Left ventricle myocardium inferior (tissue), 1 donor: ENCODE results near the gene LTBP1. TPM values are rescaled to one million over a fixed set of nuclear protein-coding genes. Genes with fewer than 3 reads are reported as not detected.

Source experiments
- DNase-seq: peaks from one replicate; pipeline ENCODE4 v3.0.0-alpha.2; 2020
- H3K27ac ChIP-seq: fragments of 200-600 bp; replicated peaks from 2 replicates; pipeline ENCODE4 v1.8.0; 2021
- H3K27me3 ChIP-seq: fragments of 200-600 bp; 2 replicates; pipeline ENCODE4 v1.8.0; 2021; ENCODE audit warnings: low read depth
- H3K36me3 ChIP-seq: fragments of 200-600 bp; 2 replicates; pipeline ENCODE4 v1.8.0; 2021
- H3K4me1 ChIP-seq: fragments of 200-600 bp; 2 replicates; pipeline ENCODE4 v1.8.0; 2021
- H3K4me3 ChIP-seq: fragments of 200-600 bp; 2 replicates; pipeline ENCODE4 v1.8.0; 2021; ENCODE audit warnings: mild to moderate bottlenecking, moderate library complexity
- H3K9me3 ChIP-seq: fragments of 200-600 bp; replicated peaks from 2 replicates; pipeline ENCODE4 v1.8.0; 2021
- intact Hi-C: fragments of 100-400 bp; cut with micrococcal nuclease; formaldehyde crosslinking; loops from one replicate; pipeline ENCODE4 v1.11.0; 2022
- total RNA-seq: library from RNA; stranded (reverse); fragmentation: NEBNext Ultra II Directional; extraction: Animal tissue kit (Norgen Biotek cat#: 25700); gene quantifications from one replicate; pipeline ENCODE4 v1.2.1, GENCODE V29; 2021
- TF ChIP-seq, protein P1 (sequence below): fragments of 200-600 bp; IDR thresholded peaks from 2 replicates; pipeline ENCODE4 v1.8.0; 2021; ENCODE audit warnings: antibody characterized with exemption, mild to moderate bottlenecking, borderline replicate concordance
- donor health status: DM: no; HTN: yes; CAD: no; lungs with severe emphysema.

LTBP1 gene
- total RNA-seq, 1 donor from 2014 or later = 88.9 TPM

DNA sequence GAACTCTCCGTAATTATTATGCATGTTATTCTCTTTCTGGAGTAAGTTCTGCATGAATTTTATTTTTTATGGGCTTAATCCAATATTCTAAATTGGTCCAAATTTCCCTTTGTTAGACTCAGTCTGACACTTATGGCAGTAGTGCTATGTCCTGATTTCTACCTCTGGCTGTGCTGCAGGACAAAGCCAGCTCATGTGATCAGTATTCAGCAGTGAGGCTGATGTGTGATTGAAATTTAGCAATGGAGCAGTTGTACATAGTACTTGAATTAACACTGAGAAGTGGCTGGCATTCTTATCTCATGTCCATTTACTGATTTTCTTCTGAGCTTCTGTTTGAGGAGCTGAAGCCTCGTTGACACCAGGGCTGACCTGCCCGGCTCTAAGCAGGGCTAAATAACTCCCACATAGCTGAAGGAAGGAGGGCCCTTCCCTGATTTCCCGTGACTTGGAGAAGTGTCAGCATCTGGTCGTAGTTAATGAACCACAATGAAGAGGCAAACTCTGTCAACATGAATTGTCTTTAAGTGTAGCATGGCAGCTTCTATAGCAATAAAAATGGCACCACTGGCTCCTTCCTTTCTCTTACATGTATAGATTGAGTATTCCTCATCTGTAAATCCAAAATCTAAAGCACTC lies 370.7 kb downstream of the LTBP1 start:
- TF ChIP-seq, protein P1, sequence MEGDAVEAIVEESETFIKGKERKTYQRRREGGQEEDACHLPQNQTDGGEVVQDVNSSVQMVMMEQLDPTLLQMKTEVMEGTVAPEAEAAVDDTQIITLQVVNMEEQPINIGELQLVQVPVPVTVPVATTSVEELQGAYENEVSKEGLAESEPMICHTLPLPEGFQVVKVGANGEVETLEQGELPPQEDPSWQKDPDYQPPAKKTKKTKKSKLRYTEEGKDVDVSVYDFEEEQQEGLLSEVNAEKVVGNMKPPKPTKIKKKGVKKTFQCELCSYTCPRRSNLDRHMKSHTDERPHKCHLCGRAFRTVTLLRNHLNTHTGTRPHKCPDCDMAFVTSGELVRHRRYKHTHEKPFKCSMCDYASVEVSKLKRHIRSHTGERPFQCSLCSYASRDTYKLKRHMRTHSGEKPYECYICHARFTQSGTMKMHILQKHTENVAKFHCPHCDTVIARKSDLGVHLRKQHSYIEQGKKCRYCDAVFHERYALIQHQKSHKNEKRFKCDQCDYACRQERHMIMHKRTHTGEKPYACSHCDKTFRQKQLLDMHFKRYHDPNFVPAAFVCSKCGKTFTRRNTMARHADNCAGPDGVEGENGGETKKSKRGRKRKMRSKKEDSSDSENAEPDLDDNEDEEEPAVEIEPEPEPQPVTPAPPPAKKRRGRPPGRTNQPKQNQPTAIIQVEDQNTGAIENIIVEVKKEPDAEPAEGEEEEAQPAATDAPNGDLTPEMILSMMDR = no peak
- Histone ChIP-seq H3K4me3 (no peak overlapping the region), H3K4me1 (peaks cover 51% of the 10 kb centered on the region), H3K27me3 (no peaks in the 10 kb centered on the region), H3K9me3 (no peaks in the 10 kb centered on the region), H3K36me3 (peaks cover 8% of the 10 kb centered on the region), H3K27ac (peak overlapping the region; percentile 56)
- DNase-seq = no peak
- intact Hi-C loops = no loop called here

DNA sequence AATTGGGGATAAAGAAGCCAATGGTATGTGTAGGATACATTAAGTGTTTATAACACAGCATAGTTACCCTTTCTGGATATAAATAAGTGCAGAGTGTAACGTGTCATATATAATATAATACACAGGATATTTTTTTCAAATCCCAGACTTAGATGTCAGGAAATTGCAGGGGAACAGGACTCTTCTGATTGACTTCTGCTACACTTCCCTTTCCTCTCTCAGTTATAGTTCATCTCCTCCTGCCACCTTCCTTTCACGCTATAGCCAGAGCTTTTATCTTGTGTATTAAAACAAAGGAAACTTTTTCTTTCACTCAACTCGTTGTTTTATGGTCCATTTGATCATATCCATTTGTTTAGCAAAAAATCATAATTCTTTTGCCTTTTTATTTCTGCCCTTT lies 371.7 kb downstream of the LTBP1 start:
- H3K36me3 ChIP-seq = peaks cover 6% of the 10 kb centered on the region
- DNase-seq = no peak
- TF ChIP-seq, protein P1 = no peak
- H3K9me3 ChIP-seq = no peaks in the 10 kb centered on the region
- H3K27me3 ChIP-seq = no peaks in the 10 kb centered on the region
- intact Hi-C loops = no loop called here
- no peak overlapping the region for H3K4me3 ChIP-seq
- H3K27ac ChIP-seq = no peak overlapping the region
- peaks cover 60% of the 10 kb centered on the region for H3K4me1 ChIP-seq

DNA sequence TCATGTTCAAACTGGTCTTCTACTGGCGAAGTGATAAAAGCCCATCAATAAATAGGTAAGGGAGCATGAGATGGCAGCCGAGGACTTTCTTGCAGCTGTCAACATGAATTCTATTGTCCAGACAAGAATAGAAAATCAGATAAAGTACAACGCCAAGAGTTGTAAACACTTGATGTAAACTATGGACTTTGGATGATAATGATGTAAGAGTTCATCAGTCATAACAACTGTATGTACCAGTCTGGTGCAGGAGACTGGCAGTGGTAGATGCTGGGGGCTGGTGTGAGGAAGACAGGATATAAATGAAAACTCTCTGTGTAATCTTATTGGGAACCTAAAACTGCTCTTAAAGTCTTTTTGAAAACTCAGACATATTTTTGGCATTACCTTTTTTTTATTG lies 373.8 kb downstream of the LTBP1 start:
- Histone ChIP-seq H3K27me3 (no peaks in the 10 kb centered on the region), H3K4me1 (peaks cover 65% of the 10 kb centered on the region), H3K4me3 (no peak overlapping the region), H3K27ac (peak overlapping the region; percentile 61), H3K9me3 (no peaks in the 10 kb centered on the region), H3K36me3 (peaks cover under 1% of the 10 kb centered on the region)
- intact Hi-C loops = no loop called here
- TF ChIP-seq, protein P1 = no peak
- DNase-seq = no peak

DNA sequence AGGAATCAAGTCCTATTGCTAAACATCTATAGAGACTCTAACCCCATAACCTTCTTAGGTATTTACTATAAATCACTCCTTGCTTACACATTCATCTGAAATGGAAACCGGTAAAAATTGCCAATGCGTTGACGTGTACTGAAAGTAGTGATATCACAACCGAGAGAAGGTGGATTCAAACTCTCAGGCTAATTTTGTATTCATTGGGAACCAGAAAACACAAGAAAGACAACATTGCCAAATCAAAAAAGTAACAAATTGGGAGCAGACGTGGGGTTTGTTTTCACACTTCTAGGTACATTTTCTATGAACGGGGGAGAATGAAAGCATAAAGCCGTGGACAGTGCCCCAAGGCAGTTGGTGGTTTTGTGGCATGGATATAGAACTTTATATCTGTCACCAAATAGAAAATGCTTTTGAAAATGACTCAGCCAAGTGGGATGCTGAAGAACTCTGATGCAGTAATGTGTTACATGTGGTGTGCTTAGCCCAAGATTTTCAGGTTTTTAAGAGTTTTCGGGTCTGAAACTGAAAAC lies 374.6 kb downstream of the LTBP1 start:
- Histone ChIP-seq H3K9me3 (no peaks in the 10 kb centered on the region), H3K4me1 (peaks cover 62% of the 10 kb centered on the region), H3K4me3 (no peak overlapping the region), H3K36me3 (no peaks in the 10 kb centered on the region), H3K27me3 (no peaks in the 10 kb centered on the region), H3K27ac (peak overlapping the region; percentile 61)
- TF ChIP-seq, protein P1 = no peak
- DNase-seq = no peak
- intact Hi-C loops = no loop called here

DNA sequence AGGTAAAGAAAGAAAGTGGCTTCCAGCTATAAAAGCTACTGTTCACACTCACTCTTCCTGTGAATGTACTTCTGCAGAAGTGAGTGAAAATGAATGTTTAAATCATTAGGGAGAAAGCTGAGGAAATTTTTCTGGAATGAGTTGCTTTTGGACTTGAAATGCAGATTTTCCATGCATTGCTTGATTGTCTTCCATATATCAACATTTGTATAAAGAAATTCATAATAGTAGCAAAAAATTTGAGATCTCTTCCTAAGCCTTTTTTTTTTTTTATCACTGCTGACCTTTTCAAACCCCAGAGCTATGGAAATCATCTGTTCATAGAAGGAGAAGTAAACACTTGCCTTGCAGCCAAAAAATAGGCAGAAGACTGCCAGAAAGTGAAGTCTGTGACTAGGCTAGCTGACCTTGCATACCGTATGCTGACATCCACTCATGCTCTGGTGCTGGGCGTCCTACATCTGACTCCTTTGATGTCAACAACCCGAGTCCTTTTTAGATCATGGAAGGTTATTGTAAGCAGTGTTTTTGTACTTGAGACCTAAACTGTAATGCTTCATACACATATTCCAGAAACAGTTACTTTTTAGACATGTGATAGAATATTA lies 375.2 kb downstream of the LTBP1 start:
- Histone ChIP-seq H3K9me3 (no peaks in the 10 kb centered on the region), H3K4me1 (peaks cover 55% of the 10 kb centered on the region), H3K27ac (peak overlapping the region; percentile 61), H3K27me3 (no peaks in the 10 kb centered on the region), H3K4me3 (no peak overlapping the region), H3K36me3 (no peaks in the 10 kb centered on the region)
- TF ChIP-seq, protein P1 = no peak
- no peak for DNase-seq
- intact Hi-C loops = no loop called here
